Astrocyte (in vitro differentiated cells and primary cell): ENCODE measurements around the gene PILRA.
"Not testable (repeated sequence)": the region's sequence is repeated elsewhere in the genome, so short reads cannot be mapped to it uniquely, and the experiment has no call there.

Source experiments
- EZH2 ChIP-seq: IDR thresholded peaks from 2 replicates; pipeline ENCODE4 v1.6.1; 2012; ENCODE audit warnings: mild to moderate bottlenecking, low read length, inconsistent platforms; ENCODE audit not compliant: insufficient read depth
- TF ChIP-seq, protein P1 (sequence below): IDR thresholded peaks from 2 replicates; pipeline ENCODE4 v1.5.1; 2011; ENCODE audit warnings: low read depth, mild to moderate bottlenecking, inconsistent platforms, low read length, moderate library complexity; ENCODE audit not compliant: insufficient read depth

DNA sequence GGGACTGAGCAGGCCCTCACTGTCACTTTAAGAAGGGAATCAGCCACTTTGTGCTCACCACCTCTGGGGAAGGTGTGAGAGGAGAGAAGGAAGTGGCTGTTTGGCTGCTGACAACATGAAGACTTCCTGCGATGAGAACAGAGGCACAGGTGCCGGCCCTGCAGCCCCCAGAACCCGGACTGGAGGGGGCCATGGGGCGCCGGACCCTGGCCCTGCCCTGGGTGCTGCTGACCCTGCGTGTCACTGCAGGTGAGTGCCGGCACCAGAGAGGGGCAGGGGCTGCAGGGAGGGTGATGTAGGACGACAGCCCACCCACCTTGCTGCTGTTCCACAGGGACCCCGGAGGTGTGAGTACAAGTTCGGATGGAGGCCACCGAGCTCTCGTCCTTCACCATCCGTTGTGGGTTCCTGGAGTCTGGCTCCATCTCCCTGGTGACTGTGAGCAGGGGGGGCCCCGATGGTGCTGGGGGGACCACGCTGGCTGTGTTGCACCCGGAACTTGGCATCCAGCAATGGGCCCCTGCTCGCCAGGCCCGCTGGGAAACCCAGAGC, 21.0 kb upstream of the PILRA start:
- TF ChIP-seq, protein P1, sequence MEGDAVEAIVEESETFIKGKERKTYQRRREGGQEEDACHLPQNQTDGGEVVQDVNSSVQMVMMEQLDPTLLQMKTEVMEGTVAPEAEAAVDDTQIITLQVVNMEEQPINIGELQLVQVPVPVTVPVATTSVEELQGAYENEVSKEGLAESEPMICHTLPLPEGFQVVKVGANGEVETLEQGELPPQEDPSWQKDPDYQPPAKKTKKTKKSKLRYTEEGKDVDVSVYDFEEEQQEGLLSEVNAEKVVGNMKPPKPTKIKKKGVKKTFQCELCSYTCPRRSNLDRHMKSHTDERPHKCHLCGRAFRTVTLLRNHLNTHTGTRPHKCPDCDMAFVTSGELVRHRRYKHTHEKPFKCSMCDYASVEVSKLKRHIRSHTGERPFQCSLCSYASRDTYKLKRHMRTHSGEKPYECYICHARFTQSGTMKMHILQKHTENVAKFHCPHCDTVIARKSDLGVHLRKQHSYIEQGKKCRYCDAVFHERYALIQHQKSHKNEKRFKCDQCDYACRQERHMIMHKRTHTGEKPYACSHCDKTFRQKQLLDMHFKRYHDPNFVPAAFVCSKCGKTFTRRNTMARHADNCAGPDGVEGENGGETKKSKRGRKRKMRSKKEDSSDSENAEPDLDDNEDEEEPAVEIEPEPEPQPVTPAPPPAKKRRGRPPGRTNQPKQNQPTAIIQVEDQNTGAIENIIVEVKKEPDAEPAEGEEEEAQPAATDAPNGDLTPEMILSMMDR: not testable (repeated sequence)
- not testable (repeated sequence) for TF ChIP-seq EZH2
